Suprapubic skin (tissue), 3 donors: ENCODE results near the gene CARD14.

ENCODE experiments used
- EP300 ChIP-seq: sonication (generic); formaldehyde crosslinking; IDR thresholded peaks from one replicate; pipeline ENCODE4 v1.6.1; 2017; ENCODE audit warnings: antibody characterized with exemption
- TF ChIP-seq, protein P1 (sequence below), 2 donors: fragments of 200-600 bp in 1 of 2; fragments of 450-650 bp in 1 of 2; sonication (generic) in 1 of 2; IDR thresholded peaks; one replicate each; pipeline ENCODE4 v1.5.1; 2016 to 2019; ENCODE audit warnings: antibody characterized with exemption in 2 of 2, mild to moderate bottlenecking in 1 of 2, moderate library complexity in 1 of 2

DNA sequence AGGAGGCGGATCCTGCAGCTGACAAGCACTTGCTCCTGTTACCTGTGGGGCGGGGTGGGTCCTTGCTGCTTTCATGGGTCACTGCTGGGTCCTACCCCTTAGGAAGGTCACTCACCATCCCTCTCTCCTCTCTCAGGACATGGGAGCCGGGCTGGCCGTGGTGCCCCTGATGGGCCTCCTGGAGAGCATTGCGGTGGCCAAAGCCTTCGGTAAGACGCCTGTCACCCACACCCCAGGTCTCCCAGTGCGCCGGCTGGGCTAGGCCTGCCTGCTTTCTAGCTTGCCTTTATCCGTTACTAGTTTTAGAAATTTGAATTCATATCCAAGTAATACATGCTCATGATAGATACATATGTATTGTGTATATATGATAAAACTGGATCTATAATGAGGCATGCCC lies 67.6 kb downstream of the CARD14 start:
- TF ChIP-seq, protein P1, sequence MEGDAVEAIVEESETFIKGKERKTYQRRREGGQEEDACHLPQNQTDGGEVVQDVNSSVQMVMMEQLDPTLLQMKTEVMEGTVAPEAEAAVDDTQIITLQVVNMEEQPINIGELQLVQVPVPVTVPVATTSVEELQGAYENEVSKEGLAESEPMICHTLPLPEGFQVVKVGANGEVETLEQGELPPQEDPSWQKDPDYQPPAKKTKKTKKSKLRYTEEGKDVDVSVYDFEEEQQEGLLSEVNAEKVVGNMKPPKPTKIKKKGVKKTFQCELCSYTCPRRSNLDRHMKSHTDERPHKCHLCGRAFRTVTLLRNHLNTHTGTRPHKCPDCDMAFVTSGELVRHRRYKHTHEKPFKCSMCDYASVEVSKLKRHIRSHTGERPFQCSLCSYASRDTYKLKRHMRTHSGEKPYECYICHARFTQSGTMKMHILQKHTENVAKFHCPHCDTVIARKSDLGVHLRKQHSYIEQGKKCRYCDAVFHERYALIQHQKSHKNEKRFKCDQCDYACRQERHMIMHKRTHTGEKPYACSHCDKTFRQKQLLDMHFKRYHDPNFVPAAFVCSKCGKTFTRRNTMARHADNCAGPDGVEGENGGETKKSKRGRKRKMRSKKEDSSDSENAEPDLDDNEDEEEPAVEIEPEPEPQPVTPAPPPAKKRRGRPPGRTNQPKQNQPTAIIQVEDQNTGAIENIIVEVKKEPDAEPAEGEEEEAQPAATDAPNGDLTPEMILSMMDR (IDR thresholded peaks at IDR 0.05), result no peak
- no peak for TF ChIP-seq EP300
